AG04449 (cell line): ENCODE data around the gene TMEM254.
"Not testable (repeated sequence)": the region's sequence is repeated elsewhere in the genome, so short reads cannot be mapped to it uniquely, and the experiment has no call there.

Experiments
- CTCF ChIA-PET: fragments of 350-600 bp; formaldehyde crosslinking; extraction: SDS; loops from one replicate; lab custom pipeline; 2021; ENCODE audit warnings: antibody characterized with exemption; lab: Yijun Ruan, JAX
- POLR2A ChIA-PET: fragments of 400-600, 350-600 bp; formaldehyde crosslinking; extraction: SDS; loops from one replicate; lab custom pipeline; 2020; ENCODE audit warnings: antibody characterized with exemption, inconsistent platforms; lab: Yijun Ruan, JAX
- DNase-seq: peaks from one replicate; pipeline ENCODE4 v3.0.0-alpha.2; 2010; ENCODE audit warnings: low read depth, low spot score
- H3K4me3 ChIP-seq: 2 replicates; pipeline ENCODE4 v1.5.1; 2011; ENCODE audit warnings: low read depth, mild to moderate bottlenecking, control low read depth, low read length
- TF ChIP-seq, protein P1 (sequence below): IDR thresholded peaks from one replicate; pipeline ENCODE4 v1.5.1; 2011; ENCODE audit warnings: mild to moderate bottlenecking, moderate library complexity, low read length, control low read depth, inconsistent platforms; ENCODE audit not compliant: insufficient read depth; ENCODE audit errors: missing control alignments

TMEM254 gene

DNA sequence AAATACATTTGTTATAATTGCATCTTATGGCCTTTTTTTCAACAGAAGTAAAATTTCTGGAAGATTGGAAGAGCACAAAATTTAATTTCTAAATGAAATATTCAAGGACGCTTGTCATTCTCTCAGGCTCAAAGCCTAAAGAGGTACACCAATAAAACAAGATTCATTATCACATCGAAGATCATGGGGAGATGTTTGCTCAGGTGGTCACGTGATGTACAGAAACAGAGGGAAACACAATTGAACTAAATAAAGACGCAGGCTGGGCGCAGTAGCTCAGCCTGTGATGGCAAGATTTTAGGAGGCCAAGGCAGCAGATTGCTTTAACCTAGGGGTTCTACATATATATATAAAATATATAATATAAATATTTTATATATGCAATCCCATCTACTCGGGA, 37.3 kb upstream of the TMEM254 start:
- CTCF ChIA-PET, result no interaction called here
- H3K4me3 ChIP-seq, result no peak overlapping the region
- POLR2A ChIA-PET, result no interaction called here
- TF ChIP-seq, protein P1, sequence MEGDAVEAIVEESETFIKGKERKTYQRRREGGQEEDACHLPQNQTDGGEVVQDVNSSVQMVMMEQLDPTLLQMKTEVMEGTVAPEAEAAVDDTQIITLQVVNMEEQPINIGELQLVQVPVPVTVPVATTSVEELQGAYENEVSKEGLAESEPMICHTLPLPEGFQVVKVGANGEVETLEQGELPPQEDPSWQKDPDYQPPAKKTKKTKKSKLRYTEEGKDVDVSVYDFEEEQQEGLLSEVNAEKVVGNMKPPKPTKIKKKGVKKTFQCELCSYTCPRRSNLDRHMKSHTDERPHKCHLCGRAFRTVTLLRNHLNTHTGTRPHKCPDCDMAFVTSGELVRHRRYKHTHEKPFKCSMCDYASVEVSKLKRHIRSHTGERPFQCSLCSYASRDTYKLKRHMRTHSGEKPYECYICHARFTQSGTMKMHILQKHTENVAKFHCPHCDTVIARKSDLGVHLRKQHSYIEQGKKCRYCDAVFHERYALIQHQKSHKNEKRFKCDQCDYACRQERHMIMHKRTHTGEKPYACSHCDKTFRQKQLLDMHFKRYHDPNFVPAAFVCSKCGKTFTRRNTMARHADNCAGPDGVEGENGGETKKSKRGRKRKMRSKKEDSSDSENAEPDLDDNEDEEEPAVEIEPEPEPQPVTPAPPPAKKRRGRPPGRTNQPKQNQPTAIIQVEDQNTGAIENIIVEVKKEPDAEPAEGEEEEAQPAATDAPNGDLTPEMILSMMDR, result no peak
- DNase-seq, result no peak

DNA sequence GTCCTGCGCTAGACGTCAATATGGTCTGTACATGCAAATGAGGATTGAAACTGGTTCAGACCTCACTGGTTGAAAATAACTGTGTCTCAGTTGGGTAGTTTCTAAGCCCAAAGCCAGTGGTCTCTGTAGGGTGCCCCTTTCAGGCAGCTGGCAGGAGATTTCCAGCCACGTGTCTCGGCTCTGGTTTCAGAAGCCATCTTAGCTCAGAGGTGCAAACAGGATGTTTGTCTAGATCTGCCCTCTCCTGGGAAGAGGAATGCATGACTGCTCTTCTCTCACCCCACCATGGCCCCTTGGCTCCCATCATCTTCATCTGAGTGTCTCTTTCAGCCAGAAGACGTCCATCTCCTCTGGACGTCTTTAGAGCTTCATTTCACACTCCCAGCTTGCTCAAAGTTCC, 33.5 kb upstream of the TMEM254 start:
- CTCF ChIA-PET, result interaction anchor here (0.8 to 7.3 kb wide), 7 partner anchors 14 to 506 kb away, joined by 3 to 95 read pairs (median 4); no protein-coding TSS in a partner anchor
- DNase-seq, POLR2A ChIA-PET: not testable (repeated sequence)

DNA sequence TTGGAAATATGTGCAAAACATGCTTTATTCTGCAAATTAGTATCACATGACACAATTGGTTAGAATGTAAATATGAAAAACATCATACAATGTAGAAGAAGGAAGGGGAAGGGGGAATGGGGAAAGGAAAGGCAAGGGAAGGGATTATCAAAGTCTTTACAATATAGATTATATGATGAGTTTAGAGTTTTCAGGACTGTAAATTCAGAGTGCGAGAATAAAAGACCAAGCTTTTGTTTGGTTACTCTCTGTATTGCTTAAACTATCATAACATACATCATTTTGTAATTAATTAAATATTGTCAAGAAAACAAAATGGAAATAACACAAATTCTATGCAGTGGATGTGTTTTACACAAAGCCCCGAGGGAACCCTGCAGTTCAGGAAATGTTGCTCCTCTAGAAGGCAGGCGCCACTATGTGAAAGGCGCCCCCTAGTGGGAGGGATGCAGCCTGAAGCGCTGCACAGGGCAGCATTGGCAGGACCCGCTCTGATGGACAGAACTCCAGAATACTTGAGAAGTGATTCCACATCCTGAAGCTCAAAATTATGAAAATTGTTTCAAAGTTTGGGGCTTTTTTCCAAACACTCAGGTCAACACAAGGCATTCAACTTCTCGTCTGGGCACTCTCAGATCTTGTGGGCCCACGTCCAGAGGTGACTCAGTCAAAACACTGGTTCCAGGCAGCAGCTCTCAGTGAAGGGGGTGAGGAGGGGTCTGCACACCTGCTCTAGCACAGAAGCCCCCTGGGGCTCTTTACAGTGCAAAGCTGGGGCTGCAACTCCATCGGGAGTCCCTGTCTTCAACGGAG, 31.6 kb upstream of the TMEM254 start:
- CTCF ChIA-PET, result interaction anchor here (0.6 to 7.3 kb wide), 49 partner anchors 10 to 673 kb away, joined by 3 to 95 read pairs (median 4); partner anchors contain the start of genes PLAC9, SFTPA2 and TMEM254
- H3K4me3 ChIP-seq, result no peak overlapping the region
- TF ChIP-seq, protein P1, result peak; percentile 88
- DNase-seq, result peak; percentile 10
- POLR2A ChIA-PET, result no interaction called here

More for the DNA sequence above, 33.5 kb upstream of the TMEM254 start:
- not testable (repeated sequence) for H3K4me3 ChIP-seq

DNA sequence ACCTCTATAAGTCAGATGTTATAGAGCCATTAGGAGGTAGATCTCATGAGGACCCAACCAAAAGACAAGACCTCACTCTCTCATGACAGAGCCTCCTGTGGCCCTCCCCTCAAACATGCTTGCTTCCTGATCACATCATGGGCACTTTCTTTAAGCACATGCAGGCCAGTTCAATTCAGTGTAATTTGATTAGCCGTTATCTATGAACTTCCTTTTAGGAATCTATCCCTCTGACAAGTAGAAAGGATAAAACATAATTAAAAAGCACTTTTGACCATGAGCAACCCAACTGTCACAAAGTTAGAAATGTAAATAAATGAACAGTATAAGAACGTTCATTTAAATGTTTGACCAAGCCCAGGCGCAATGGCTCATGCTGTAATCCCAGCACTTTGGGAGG, 27.7 kb upstream of the TMEM254 start:
- no peak overlapping the region for H3K4me3 ChIP-seq
- ChIA-PET CTCF (no interaction called here), POLR2A (no interaction called here)
- DNase-seq, result no peak
- TF ChIP-seq, protein P1, result no peak

DNA sequence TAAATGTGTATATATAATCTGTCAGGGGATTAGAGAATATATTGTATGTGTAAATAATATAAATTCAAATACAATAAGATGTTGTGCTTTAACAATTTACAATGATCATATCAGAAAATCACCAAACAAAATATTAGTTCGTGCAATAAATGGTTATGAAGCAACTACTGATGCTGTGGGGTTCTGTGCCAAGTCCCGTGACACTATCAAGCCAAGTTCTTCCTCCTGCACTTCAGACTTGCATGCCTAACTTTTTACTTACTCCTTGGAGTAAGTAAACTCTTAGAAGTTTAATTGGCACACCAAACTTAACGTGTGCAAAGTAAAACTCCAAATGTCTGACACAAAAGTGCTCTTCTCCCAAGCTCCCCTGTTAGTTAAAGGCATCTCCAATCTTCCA, 26.5 kb upstream of the TMEM254 start:
- ChIA-PET POLR2A (no interaction called here), CTCF (interaction anchor here (0.8 to 2.0 kb wide), 2 partner anchors 9 to 16 kb away, joined by 3 to 6 read pairs; no protein-coding TSS in a partner anchor)
- no peak for DNase-seq
- H3K4me3 ChIP-seq, result no peak overlapping the region
- TF ChIP-seq, protein P1, result no peak

DNA sequence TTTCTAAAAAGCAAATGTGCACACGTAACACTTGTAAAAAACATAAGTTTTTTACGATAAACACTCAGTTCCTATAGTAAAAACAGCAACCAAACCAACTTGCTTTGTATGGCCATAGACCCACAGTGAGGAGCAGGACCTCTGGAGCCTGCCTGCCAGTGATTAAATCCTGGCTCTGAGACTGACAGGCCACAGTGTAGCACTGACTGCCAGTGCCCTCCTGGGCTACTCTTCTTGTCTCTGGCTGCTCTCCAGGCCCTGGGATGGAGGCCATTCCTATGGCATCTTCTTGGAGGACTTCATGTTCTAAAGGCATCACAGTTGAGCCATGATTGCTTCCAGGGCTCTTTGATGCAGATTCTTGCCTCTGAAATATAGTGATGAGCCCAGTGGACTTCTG, 22.7 kb upstream of the TMEM254 start:
- TF ChIP-seq, protein P1, result no peak
- ChIA-PET POLR2A (no interaction called here), CTCF (interaction anchor here (0.9 to 9.0 kb wide), 2 partner anchors 9 to 167 kb away, joined by 3 to 95 read pairs; no protein-coding TSS in a partner anchor)
- no peak for DNase-seq
- no peak overlapping the region for H3K4me3 ChIP-seq

DNA sequence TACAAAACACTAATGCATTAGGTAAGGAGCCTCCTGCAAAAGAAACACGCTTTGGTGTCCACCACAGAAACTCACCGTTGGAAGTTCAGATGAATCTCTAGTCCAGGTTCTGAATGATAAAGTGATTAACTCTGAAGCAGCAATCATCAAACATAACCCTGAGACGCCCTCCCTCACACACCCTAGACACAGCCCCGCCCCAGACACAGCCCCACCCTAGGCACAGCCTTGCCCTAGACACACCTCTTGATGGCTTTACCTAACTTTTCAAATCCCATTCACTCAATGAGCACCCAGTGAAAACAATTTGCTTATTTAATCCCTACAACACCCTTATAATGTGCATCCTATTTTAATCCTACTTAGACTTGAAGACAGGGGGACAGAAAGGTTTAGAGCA, 21.3 kb upstream of the TMEM254 start:
- no peak for DNase-seq
- TF ChIP-seq, protein P1, result no peak
- POLR2A ChIA-PET, result no interaction called here
- CTCF ChIA-PET, result interaction anchor here (1.2 to 9.0 kb wide), 5 partner anchors 10 to 204 kb away, joined by 5 to 95 read pairs (median 12); no protein-coding TSS in a partner anchor
- H3K4me3 ChIP-seq, result no peak overlapping the region
